ENCODE results near the gene HNRNPA3. TPM values are rescaled to one million over a fixed set of nuclear protein-coding genes. Genes with fewer than 3 reads are reported as not detected.

The HNRNPA3 gene
- polyA plus RNA-seq, 1 donor from 2014 or later: 134 TPM

DNA sequence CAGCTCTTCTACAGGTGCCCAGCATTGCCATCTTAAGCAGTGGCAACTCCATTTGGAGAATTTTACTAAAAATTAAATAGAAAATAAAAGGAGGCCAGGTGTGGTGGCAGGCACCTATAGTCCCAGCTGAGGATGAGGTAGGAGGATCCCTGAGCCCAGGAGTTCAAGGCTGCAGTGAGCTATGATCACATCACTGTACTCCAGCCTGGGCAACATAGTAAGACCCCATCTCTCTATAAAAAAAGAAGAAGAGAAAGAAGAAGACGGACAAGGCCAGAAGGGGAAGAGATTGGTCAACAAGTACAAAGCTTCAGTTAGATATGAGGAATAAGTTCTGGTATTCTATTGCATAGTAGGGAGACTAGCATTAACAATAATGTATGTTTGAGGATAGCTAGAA lies 21.7 kb upstream of the HNRNPA3 start:
- Histone ChIP-seq H3F3A (ENCODE audit: insufficient read depth, low read length, poor library complexity, severe bottlenecking) (no peaks in the 10 kb centered on the region), H4K20me1 (ENCODE audit: insufficient read depth) (no peaks in the 10 kb centered on the region), H3K27ac (ENCODE audit: low read length) (no peak overlapping the region), H3K4me3 (ENCODE audit: low read length) (no peak overlapping the region), H3K27me3 (ENCODE audit: insufficient read depth, low read depth, low read length) (no peaks in the 10 kb centered on the region), H3K79me2 (replicated peaks; ENCODE audit: insufficient read depth, low read length) (no peaks in the 10 kb centered on the region), H3K9ac (ENCODE audit: low read length) (no peak overlapping the region), H3K4me2 (ENCODE audit: low read length) (no peak overlapping the region), H2AFZ (ENCODE audit: low read depth, low read length) (no peak overlapping the region), H3K9me3 (ENCODE audit: low read length) (no peaks in the 10 kb centered on the region), H3K9me2 (ENCODE audit: insufficient read depth, low read length) (no peaks in the 10 kb centered on the region), H3K36me3 (ENCODE audit: insufficient read depth, low read length) (no peaks in the 10 kb centered on the region)
- TF ChIP-seq EP300 (conservative IDR thresholded peaks at IDR 0.05; ENCODE audit: poor library complexity, severe bottlenecking) (no peak), RAD21 (conservative IDR thresholded peaks at IDR 0.05) (no peak), MXI1 (conservative IDR thresholded peaks at IDR 0.05; ENCODE audit: poor library complexity, severe bottlenecking) (no peak), TAF1 (IDR thresholded peaks at IDR 0.05; ENCODE audit: low read depth) (no peak), SMC3 (conservative IDR thresholded peaks at IDR 0.05; ENCODE audit: poor library complexity) (no peak)
- TF ChIP-seq, protein P1, sequence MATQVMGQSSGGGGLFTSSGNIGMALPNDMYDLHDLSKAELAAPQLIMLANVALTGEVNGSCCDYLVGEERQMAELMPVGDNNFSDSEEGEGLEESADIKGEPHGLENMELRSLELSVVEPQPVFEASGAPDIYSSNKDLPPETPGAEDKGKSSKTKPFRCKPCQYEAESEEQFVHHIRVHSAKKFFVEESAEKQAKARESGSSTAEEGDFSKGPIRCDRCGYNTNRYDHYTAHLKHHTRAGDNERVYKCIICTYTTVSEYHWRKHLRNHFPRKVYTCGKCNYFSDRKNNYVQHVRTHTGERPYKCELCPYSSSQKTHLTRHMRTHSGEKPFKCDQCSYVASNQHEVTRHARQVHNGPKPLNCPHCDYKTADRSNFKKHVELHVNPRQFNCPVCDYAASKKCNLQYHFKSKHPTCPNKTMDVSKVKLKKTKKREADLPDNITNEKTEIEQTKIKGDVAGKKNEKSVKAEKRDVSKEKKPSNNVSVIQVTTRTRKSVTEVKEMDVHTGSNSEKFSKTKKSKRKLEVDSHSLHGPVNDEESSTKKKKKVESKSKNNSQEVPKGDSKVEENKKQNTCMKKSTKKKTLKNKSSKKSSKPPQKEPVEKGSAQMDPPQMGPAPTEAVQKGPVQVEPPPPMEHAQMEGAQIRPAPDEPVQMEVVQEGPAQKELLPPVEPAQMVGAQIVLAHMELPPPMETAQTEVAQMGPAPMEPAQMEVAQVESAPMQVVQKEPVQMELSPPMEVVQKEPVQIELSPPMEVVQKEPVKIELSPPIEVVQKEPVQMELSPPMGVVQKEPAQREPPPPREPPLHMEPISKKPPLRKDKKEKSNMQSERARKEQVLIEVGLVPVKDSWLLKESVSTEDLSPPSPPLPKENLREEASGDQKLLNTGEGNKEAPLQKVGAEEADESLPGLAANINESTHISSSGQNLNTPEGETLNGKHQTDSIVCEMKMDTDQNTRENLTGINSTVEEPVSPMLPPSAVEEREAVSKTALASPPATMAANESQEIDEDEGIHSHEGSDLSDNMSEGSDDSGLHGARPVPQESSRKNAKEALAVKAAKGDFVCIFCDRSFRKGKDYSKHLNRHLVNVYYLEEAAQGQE (IDR thresholded peaks at IDR 0.05; ENCODE audit: borderline replicate concordance): no peak
- TF ChIP-seq, protein P2, sequence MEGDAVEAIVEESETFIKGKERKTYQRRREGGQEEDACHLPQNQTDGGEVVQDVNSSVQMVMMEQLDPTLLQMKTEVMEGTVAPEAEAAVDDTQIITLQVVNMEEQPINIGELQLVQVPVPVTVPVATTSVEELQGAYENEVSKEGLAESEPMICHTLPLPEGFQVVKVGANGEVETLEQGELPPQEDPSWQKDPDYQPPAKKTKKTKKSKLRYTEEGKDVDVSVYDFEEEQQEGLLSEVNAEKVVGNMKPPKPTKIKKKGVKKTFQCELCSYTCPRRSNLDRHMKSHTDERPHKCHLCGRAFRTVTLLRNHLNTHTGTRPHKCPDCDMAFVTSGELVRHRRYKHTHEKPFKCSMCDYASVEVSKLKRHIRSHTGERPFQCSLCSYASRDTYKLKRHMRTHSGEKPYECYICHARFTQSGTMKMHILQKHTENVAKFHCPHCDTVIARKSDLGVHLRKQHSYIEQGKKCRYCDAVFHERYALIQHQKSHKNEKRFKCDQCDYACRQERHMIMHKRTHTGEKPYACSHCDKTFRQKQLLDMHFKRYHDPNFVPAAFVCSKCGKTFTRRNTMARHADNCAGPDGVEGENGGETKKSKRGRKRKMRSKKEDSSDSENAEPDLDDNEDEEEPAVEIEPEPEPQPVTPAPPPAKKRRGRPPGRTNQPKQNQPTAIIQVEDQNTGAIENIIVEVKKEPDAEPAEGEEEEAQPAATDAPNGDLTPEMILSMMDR (IDR thresholded peaks at IDR 0.05; ENCODE audit: poor library complexity, severe bottlenecking): no peak

DNA sequence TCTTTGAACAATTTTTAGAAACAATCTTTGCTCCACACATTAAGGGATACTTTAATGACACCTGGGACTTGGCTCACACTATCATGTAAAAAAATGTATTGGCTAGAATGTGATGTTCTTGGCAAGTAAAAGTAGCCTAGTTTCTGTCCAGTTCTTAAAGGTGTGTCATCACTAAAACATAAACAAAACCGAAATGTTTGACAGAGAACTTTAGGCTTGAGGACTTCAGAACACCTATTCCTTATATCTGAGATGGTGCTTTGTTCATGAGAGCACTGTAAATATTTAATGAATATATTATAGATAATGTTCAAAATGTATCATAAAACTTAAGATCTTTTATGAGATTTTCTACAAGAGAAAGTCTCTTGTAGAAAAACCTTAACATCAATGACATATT lies 19.8 kb upstream of the HNRNPA3 start:
- no peak overlapping the region for H3K4me3 ChIP-seq (ENCODE audit: low read length)
- no peaks in the 10 kb centered on the region for H3K9me3 ChIP-seq (ENCODE audit: low read length)
- no peaks in the 10 kb centered on the region for H3K79me2 ChIP-seq (replicated peaks; ENCODE audit: insufficient read depth, low read length)
- no peak overlapping the region for H2AFZ ChIP-seq (ENCODE audit: low read depth, low read length)
- H3K9ac ChIP-seq (ENCODE audit: low read length): no peak overlapping the region
- no peaks in the 10 kb centered on the region for H3K36me3 ChIP-seq (ENCODE audit: insufficient read depth, low read length)
- no peak overlapping the region for H3K4me2 ChIP-seq (ENCODE audit: low read length)
- TF ChIP-seq POLR2AphosphoS5 (IDR thresholded peaks at IDR 0.05) (no peak), MXI1 (conservative IDR thresholded peaks at IDR 0.05; ENCODE audit: poor library complexity, severe bottlenecking) (no peak), TAF1 (IDR thresholded peaks at IDR 0.05; ENCODE audit: low read depth) (no peak), EZH2 (IDR thresholded peaks at IDR 0.05; ENCODE audit: borderline replicate concordance, insufficient read depth, low read length, poor library complexity, severe bottlenecking) (no peak), RAD21 (conservative IDR thresholded peaks at IDR 0.05) (no peak), SMC3 (conservative IDR thresholded peaks at IDR 0.05; ENCODE audit: poor library complexity) (no peak), EP300 (conservative IDR thresholded peaks at IDR 0.05; ENCODE audit: poor library complexity, severe bottlenecking) (no peak)
- TF ChIP-seq, protein P1 (IDR thresholded peaks at IDR 0.05; ENCODE audit: borderline replicate concordance): no peak
- TF ChIP-seq, protein P2 (IDR thresholded peaks at IDR 0.05; ENCODE audit: poor library complexity, severe bottlenecking): no peak
- H3K27me3 ChIP-seq (ENCODE audit: insufficient read depth, low read depth, low read length): no peaks in the 10 kb centered on the region
- H3K9me2 ChIP-seq (ENCODE audit: insufficient read depth, low read length): no peaks in the 10 kb centered on the region
- H3K27ac ChIP-seq (ENCODE audit: low read length): no peak overlapping the region
- H3F3A ChIP-seq (ENCODE audit: insufficient read depth, low read length, poor library complexity, severe bottlenecking): no peaks in the 10 kb centered on the region
- H4K20me1 ChIP-seq (ENCODE audit: insufficient read depth): no peaks in the 10 kb centered on the region
